Stimulated activated CD4-positive, alpha-beta T cell treated with anti-CD3 and anti-CD28 coated beads, Interleukin-4, amount 100 ng/mL, for 24 hours (primary cell): Measurements from ENCODE around the gene MFRP.
A peak's percentile ranks its signal among the peaks of the same experiment; 100 is the strongest.

Experiments
- DNase-seq: peaks from one replicate; pipeline ENCODE4 v3.0.0-alpha.2; 2020

The MFRP gene

DNA sequence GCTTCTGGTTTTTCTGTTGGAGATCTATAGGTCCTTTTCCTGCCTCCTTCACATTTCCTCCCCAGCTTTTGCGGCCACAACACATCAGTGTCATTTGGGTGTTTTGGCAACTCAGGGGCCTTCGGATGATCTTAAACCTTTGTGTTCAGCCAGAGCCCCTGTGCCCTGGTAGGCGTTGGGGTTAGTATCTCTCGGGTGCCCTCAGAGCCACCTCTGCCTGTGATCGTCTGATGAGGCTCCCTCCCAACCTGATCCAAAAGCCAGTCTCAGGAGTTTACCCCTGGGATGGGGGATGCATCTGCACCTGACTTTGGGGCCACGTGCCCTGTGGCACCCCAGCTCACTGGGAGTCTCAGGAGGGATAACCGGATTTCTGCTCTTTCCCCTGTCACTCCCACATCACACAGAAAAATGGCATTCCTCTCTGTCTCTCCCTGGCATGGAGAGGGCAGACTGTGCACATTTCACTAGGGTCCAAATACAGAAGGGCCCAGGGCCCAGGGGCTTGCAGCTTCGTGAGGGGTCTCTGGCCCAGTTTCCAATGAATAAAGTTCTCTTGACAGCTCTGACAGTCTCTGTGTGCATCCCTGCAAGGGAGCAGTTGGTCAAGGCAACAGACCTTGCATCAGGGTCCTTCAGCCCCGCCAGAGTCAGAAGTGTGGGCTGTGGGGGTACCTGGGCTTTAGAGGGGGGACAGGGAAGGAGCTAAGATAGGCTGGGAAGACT, 9.6 kb downstream of the MFRP start:
- no peak for DNase-seq

- DNase-seq = no peak
Measured at GRCh38 chr11:119335655-119336543, 10.6 kb downstream of the MFRP start.

DNA sequence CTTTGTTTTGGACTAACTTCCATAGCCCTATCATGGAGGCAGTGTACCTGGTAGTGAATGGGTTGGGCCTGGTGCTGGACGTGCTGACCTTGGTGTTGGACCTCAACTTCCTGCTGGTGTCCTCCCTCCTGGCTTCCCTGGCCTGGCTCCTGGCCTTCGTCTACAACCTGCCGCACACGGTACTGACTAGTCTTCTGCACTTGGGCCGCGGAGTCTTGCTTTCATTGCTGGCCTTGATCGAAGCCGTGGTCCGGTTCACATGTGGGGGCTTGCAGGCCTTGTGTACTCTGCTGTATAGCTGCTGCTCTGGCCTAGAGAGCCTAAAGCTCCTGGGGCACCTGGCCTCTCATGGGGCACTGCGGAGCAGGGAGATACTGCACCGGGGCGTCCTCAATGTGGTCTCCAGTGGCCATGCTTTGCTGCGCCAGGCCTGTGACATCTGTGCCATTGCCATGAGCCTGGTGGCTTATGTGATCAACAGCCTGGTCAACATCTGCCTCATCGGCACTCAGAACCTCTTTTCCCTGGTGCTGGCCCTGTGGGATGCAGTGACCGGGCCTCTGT, 11.3 kb downstream of the MFRP start:
- DNase-seq = no peak

GRCh38 chr11:119334174-119334930, 12.2 kb downstream of the MFRP start, which contains the start of gene RNF26:
Gene RNF26, plus strand, starts transcription at chr11:119334527. Its CDS starts 596 bp downstream, at chr11:119335123.
- DNase-seq = peak; percentile 96

DNA sequence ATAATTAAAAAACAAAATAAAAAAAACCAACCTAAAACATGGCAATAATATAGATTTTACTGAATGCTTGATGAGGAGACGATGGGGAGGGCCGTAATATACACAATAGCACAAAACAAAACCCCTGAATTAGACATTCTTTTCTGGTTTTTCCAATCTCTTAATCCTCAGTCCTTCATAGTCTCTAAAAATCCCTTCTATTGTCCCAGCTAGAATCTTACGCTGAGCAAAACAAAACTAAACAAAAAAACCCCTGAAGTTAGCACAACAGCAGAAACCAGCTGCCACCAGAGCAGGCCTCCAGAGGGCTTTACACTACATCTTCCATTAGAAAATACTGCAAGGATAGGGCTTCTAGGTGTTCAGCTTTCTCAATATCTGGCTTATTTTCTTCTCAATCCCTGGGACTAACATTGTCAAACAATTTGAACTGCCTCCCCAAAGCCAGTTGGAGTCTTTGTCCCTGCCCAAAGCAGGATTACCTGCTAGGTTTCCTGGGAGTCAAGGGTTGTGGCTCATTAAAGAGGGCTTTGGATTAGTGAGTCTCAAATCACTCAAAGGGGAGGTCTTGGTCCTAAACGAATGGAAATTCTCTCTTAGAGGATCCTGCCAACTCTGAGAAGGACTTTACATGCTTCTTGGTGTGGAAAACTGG, 14.3 kb downstream of the MFRP start:
- no peak for DNase-seq

GRCh38 chr11:119330237-119330636, 16.3 kb downstream of the MFRP start:
- DNase-seq = no peak

DNA sequence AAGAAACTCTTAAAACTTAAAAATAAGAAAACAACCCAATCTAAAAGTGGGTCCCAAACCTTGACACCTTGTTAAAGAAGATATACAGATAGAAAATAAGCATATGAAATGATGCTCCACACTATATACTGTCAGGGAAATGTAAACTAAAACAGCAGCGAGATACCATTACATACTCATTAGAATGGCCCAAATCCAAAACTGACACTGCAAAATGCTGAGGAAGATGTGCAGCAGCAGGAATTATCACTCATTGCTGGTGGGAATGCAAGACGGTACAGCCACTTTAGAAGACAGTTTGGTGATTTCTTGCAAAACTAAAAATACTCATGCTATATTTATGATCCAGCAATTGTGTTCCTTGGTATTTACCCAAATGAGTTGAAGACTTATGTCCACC, 17.2 kb downstream of the MFRP start:
- DNase-seq = no peak

- DNase-seq = no peak
Measured at GRCh38 chr11:119324189-119324588, 22.3 kb downstream of the MFRP start.

GRCh38 chr11:119323532-119324033, 22.9 kb downstream of the MFRP start:
- DNase-seq = peak; percentile 84

DNA sequence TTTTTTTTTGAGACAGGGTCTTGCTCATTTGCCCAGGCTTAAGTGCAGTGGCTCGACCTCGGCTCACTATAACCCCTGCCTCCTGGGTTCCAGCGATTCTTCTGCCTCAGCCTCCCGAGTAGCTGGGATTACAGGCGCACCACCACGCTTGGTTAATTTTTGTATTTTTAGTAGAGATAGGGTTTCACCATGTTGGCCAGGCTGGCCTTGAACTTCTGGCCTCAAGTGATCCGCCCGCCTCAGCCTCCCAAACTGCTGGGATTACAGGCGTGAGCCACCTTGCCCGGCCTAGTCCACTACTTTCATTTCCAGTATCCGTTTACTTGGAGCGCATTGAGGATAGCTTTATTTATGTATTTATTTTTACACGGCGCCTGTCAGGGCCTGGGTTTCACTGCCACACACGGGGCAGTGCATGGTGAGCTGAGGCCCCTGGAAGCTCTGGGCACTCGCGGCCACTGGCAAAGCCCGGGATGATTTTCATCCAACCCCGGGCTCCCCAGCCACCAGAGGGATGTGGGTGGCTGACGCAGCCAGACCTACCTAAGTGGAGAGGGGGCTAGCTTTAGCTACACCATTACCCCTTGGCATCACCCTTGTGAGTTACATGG, 23.5 kb downstream of the MFRP start:
- no peak for DNase-seq

GRCh38 chr11:119322360-119322739, 24.2 kb downstream of the MFRP start:
- DNase-seq = no peak

DNA sequence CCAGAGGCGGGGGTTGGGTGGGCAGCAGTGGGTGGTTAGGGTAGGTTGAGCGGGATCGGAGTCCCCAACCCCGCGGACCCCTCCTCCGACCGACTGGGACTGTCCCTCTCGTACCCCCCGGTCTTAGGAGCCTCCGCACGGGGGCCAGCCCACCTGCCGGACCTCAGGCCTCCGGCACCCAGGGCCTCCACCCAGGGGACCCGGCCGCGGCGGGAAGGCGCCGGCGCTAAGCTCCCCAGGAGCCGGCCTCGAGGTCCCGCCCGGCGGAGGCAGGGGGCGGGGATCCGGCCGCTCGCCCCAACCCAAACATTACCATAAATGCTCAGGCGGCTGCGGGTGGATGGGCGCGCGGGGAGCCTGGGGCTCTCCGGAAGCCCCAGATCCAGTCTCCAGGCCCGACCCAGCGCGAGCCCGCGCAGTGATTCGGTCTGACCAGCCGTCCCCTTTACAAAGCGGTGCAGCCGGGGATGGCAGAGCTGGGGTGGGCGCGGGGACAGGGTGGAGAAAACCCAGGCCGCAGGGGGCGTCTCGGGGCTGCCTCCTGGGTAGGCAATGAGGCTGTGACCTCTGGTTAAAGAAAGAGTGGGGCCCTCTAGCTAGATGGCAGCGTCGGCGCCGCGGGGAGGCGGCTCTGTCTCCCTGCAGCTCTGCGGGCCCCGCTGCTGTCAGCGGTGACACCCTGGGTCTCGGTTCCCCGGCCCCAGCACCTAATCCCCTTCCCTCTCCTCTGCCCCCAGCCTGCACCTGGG, 25.6 kb downstream of the MFRP start:
- DNase-seq = peak; percentile 46

- no peak for DNase-seq
Measured at GRCh38 chr11:119320240-119320775, 26.2 kb downstream of the MFRP start.

DNA sequence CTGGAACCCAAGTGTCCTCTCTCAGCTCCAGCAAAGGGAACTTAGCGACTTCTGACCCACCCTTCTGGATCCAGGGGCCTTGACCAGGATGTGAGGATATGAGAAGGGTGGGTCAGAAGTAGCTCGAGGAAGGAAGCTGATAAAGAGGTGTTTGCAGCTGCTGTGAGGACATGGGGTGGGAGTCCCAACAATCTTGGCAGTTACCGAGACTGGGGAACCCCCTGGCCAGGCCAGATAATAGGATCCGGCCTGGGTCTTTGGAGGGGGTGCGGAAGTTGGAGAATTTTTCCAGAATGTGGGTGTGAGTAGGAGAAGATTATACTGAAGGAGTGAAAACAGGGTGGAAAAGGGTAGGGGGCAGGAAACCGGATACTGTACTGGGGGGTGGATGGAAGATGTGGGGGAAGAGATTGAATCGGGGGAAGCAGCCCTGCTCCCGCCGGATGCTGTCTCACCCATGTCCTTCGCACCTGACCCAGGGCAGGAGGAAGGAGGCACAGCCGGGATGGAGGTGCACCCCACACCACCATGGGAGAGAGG, 26.7 kb downstream of the MFRP start:
- DNase-seq = no peak

GRCh38 chr11:119319136-119319699, 27.3 kb downstream of the MFRP start:
- no peak for DNase-seq

DNA sequence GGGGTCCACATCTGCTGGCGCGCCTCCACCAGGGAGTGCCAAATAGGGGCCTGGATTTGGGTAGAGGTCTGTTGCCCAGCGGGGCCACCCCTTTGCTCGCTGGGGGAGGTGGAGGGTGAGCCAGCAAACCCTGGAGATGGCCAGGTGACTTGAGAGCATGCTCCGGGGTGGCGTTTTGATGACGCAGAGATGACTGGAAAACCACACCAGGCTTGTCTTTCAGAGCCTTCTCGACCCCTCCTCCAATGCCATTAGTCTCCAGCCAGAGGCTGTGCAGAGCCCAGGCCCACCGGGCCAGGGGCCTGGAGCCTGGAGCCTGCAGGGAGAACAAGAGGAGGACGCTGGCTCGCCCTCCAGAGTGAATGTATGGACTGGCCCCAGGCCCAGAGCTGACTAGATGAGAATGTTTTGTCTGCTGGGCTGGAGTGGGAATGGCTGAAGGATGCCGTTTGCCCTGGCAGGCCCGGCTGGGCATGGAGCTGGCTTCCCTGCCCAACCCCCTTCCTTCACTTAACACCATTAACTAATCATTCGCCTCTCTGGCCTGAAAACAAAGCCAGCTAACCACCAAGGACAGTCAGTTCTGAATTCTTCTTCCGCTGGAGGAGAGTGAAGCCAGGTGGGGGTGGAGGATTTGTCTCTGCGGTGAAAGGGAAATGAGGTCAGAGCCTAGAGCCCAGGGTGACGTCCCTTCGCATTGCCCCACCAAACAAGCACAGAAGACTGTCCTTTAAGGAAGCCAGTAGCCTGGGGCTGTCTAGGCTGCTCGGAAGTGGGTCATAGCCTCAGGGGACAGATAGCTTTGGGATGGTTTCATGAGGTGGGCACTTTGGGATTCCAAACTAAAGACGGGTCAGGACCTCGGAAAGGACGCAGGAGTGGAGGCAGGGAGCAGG, 28.0 kb downstream of the MFRP start:
- no peak for DNase-seq

DNA sequence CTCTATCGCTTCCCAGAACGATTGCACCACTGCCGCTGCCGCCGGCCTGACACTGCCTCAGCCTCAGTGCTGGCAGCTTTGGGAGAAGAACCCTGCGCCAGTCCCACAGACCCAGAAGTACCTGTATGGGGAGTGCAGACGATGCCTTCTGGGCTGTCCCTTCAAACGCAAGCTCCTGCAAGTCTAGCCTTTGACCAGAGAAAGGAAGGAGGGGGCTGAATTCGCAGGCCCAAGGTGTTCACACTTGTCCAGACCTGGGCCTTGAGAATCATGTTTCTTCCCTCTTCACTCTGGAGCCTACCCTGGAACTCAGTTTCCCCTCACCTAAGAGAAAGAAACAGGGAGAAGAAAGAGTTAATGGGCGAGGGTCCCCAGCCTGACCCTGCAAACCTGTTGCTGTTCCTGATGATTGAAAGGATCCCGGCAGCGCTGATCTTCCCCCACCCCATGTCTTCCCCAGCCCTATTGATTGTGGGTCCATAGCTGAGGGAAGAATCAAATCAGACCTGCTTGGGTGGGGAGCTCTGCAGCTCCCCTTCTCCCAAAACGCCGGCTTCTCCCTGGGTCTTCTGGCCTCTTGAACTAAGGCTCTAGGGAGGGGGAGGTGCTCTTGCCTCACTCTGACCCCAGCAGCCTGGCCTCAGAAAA, 28.8 kb downstream of the MFRP start:
- DNase-seq = no peak
